Epithelial cell of esophagus (primary cell): ENCODE data around the gene GUF1.
A peak's percentile ranks its signal among the peaks of the same experiment; 100 is the strongest.

ENCODE experiments used
- DNase-seq: peaks from one replicate; pipeline ENCODE4 v3.0.0; 2010; ENCODE audit warnings: low read depth
- H3K4me3 ChIP-seq: 2 replicates; pipeline ENCODE4 v1.5.1; 2011; ENCODE audit warnings: mild to moderate bottlenecking, low read length, control low read depth
- TF ChIP-seq, protein P1 (sequence below): IDR thresholded peaks from 2 replicates; pipeline ENCODE4 v1.5.1; 2011; ENCODE audit warnings: low read depth, mild to moderate bottlenecking, low read length, control low read depth, inconsistent platforms; ENCODE audit not compliant: insufficient read depth; ENCODE audit errors: missing control alignments

GUF1 gene

DNA sequence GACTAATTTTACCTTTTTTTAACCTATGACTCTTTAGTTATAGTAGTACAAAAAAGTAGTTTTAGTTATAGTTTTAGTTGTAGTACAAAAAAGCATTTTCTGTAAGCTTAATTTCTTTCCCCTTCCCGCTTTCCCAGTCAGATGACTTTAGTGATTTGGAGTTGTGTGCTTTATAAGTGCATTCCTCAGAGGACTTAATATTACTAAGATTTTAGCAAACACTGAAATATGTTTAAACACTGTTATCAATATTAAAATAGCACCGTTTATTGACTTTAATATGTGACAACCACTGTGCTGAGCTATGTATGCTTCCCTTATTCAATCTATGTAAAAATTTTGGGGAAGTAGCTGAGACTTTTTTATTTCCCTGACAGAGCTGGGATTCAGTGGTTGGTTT, 22.8 kb downstream of the GUF1 start:
- TF ChIP-seq, protein P1, sequence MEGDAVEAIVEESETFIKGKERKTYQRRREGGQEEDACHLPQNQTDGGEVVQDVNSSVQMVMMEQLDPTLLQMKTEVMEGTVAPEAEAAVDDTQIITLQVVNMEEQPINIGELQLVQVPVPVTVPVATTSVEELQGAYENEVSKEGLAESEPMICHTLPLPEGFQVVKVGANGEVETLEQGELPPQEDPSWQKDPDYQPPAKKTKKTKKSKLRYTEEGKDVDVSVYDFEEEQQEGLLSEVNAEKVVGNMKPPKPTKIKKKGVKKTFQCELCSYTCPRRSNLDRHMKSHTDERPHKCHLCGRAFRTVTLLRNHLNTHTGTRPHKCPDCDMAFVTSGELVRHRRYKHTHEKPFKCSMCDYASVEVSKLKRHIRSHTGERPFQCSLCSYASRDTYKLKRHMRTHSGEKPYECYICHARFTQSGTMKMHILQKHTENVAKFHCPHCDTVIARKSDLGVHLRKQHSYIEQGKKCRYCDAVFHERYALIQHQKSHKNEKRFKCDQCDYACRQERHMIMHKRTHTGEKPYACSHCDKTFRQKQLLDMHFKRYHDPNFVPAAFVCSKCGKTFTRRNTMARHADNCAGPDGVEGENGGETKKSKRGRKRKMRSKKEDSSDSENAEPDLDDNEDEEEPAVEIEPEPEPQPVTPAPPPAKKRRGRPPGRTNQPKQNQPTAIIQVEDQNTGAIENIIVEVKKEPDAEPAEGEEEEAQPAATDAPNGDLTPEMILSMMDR, result no peak
- DNase-seq, result no peak
- H3K4me3 ChIP-seq, result no peak overlapping the region

GRCh38 chr4:44704673-44705072, 26.5 kb downstream of the GUF1 start:
- TF ChIP-seq, protein P1, result no peak

DNA sequence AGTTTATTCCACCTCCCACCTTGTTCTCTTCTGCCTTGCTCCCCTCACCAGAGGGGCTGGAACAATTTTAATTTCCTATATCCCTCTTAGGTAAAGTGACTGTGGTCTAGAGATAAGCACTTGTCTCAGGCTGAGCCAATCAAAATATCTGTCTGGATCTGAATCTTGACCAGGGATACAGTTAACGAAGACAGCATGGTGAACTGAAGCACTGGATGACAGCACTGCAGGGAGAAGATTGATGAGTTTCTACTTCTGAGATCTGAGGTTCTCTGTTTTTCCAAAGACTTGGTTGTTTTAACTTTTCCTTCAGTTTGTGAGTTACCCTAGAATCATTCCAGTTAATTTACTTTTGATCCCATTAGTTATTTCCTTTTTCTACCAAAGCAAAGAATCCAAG, 34.9 kb downstream of the GUF1 start:
- H3K4me3 ChIP-seq, result no peak overlapping the region
- TF ChIP-seq, protein P1, result no peak
- no peak for DNase-seq

More at GRCh38 chr4:44704673-44705072, 26.5 kb downstream of the GUF1 start:
- H3K4me3 ChIP-seq, result no peak overlapping the region
- no peak for DNase-seq

GRCh38 chr4:44716597-44716996, 38.4 kb downstream of the GUF1 start:
- TF ChIP-seq, protein P1, result no peak
- no peak overlapping the region for H3K4me3 ChIP-seq
- DNase-seq, result no peak

- TF ChIP-seq, protein P1, result no peak
- no peak for DNase-seq
Measured at GRCh38 chr4:44720371-44720770, 42.2 kb downstream of the GUF1 start.

GRCh38 chr4:44722001-44722400, 43.8 kb downstream of the GUF1 start:
- no peak overlapping the region for H3K4me3 ChIP-seq
- TF ChIP-seq, protein P1, result no peak
- peak; percentile 88 for DNase-seq

More at GRCh38 chr4:44720371-44720770, 42.2 kb downstream of the GUF1 start:
- no peak overlapping the region for H3K4me3 ChIP-seq

GRCh38 chr4:44725166-44725565, 46.9 kb downstream of the GUF1 start:
- peak overlapping the region; percentile 75 for H3K4me3 ChIP-seq
- TF ChIP-seq, protein P1, result no peak
- DNase-seq, result no peak
